Mesothelial cell of epicardium (in vitro differentiated cells): ENCODE results near the gene ABCE1. TPM values are rescaled to one million over a fixed set of nuclear protein-coding genes. Genes with fewer than 3 reads are reported as not detected.
A peak's percentile ranks its signal among the peaks of the same experiment; 100 is the strongest.

Experiments
- DNase-seq, 2 experiments: peaks; one replicate each; pipeline ENCODE4 v3.0.0; 2021; ENCODE audit warnings: low spot score in 2 of 2; ENCODE audit not compliant: unreplicated experiment in 2 of 2
- H3K27ac Mint-ChIP-seq: 2 replicates; pipeline ENCODE4 v1.8.0; 2021; ENCODE audit warnings: mixed read lengths
- H3K27me3 Mint-ChIP-seq: 2 replicates; pipeline ENCODE4 v1.8.0; 2021; ENCODE audit warnings: low read depth, mixed read lengths
- H3K36me3 Mint-ChIP-seq: 2 replicates; pipeline ENCODE4 v1.8.0; 2021; ENCODE audit warnings: mixed read lengths
- H3K4me1 Mint-ChIP-seq: 2 replicates; pipeline ENCODE4 v1.8.0; 2021; ENCODE audit warnings: mixed read lengths
- H3K4me3 Mint-ChIP-seq: 2 replicates; pipeline ENCODE4 v1.8.0; 2021; ENCODE audit warnings: mild to moderate bottlenecking, moderate library complexity, mixed read lengths
- H3K9me3 Mint-ChIP-seq: 2 replicates; pipeline ENCODE4 v1.8.0; 2021; ENCODE audit warnings: mixed read lengths
- CTCF ChIP-seq: fragments of 200-600 bp; sonication (generic); IDR thresholded peaks from one replicate; pipeline ENCODE4 v1.5.0; 2021; ENCODE audit warnings: antibody characterized with exemption; ENCODE audit not compliant: unreplicated experiment
- total RNA-seq: library from RNA; stranded (reverse); gene quantifications from 3 replicates; pipeline ENCODE4 v1.2.1, GENCODE V29; 2021

ABCE1 gene
- total RNA-seq = 54.4 to 55.7 TPM (median 55.1 TPM) in 3 replicates

DNA sequence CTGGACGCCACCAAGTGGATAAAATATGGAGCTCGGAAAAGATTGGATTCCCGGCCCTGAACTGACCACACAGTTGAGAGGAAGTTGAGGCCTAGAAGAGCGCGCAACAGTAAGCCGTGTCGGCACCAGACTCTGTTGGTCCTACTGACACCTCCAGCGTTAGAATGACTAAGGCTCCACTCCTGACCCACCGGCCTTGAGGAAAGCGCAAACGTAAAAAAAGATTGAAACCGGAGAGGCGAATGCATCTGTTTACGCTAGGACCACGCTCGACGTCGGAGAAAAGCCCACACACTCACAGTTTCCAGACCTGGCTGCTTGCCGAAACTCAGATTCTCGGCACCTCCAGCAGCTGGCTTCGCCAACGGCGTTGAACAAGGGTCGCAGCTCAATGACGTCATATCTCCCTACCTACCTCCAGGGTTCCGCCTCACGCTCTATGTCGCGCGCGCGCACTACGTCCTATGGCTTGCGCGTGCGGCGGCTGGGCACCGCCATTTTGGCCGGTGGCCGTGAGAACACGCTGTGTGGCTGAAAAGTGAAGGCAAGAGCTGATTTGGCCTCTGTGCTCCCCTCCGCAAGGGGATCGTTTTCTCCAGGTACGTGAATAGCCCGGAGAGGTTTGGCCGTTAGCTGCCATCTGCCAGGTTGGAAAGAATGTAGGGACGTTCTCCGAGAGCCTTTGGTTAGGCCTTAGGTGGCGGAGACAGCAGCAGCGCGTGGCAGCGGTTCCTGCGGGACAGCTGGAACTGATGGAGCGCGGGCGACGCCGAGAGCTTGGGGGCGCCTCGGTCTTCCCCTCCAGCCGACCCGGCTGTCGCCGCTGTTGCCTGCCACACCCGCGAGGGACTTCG, at the start of gene ABCE1, which contains the start of gene ANAPC10:
ABCE1 (plus strand) TSS at position 491 of the 854 bp plus-strand sequence. CDS start 6,102 bp downstream, outside the sequence.
ANAPC10 (minus strand) TSS at position 376 of the 854 bp plus-strand sequence. CDS start 2,097 bp downstream, outside the sequence.
- Mint-ChIP-seq H3K27ac (peak within 1 kb of the TSS; percentile 98), H3K27me3 (no peaks in the 10 kb centered on the region), H3K36me3 (peaks cover 24% of the 10 kb centered on the region), H3K4me3 (peak within 1 kb of the TSS; percentile 86), H3K9me3 (peaks cover 23% of the 10 kb centered on the region), H3K4me1 (peaks cover 19% of the 10 kb centered on the region)
- no peak for TF ChIP-seq CTCF
- DNase-seq = peak; percentile 93 to 95

- no peak for DNase-seq
- Mint-ChIP-seq H3K36me3 (peaks cover 18% of the 10 kb centered on the region), H3K4me1 (peaks cover 1% of the 10 kb centered on the region), H3K27me3 (no peaks in the 10 kb centered on the region), H3K4me3 (no peak overlapping the region), H3K9me3 (peaks cover 15% of the 10 kb centered on the region), H3K27ac (no peak overlapping the region)
- TF ChIP-seq CTCF = no peak
These were observed 49.3 kb upstream of the ABCE1 start for GRCh38 chr4:145048817-145049216.

GRCh38 chr4:145049241-145049640, 48.9 kb upstream of the ABCE1 start:
- peaks cover 1% of the 10 kb centered on the region for H3K4me1 Mint-ChIP-seq
- DNase-seq = no peak
- no peak overlapping the region for H3K4me3 Mint-ChIP-seq
- peaks cover 15% of the 10 kb centered on the region for H3K9me3 Mint-ChIP-seq
- H3K27ac Mint-ChIP-seq = no peak overlapping the region
- H3K36me3 Mint-ChIP-seq = peaks cover 18% of the 10 kb centered on the region
- no peak for TF ChIP-seq CTCF
- H3K27me3 Mint-ChIP-seq = no peaks in the 10 kb centered on the region

DNA sequence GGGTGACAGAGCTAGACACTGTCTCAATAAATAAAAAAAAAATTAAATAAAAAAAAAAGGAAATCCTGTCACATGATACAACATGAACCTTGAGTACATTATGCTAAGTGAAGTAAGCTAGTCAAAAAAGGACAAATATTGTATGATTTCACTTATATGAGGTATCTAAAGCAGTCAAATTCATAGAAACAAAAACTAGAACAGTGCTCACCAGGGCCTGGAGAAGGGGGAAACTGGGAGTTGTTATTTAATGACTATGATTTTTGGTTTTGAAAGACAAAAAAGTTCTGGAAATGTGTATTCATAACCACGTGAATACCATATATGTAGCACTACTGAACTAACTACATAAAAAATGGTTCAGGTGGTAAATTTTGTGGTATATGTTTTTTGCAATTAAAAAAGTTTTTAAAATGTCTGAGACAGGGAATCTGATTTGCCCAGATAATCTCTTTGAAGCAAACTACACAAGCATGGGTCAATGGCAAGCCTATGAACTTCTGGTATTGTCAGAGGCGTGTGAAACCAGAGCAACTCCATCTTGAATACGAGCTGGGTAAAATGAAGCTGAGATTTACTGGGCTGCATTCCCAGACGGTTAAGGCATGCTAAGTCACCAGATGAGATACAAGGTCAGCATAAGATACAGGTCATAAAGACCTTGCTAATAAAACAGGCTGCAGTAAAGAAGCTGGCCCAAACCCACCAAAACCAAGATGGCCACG, 42.4 kb upstream of the ABCE1 start:
- no peak for DNase-seq
- peaks cover 2% of the 10 kb centered on the region for H3K4me1 Mint-ChIP-seq
- H3K27ac Mint-ChIP-seq = no peak overlapping the region
- peaks cover 5% of the 10 kb centered on the region for H3K9me3 Mint-ChIP-seq
- no peak for TF ChIP-seq CTCF
- H3K36me3 Mint-ChIP-seq = peaks cover 13% of the 10 kb centered on the region
- H3K4me3 Mint-ChIP-seq = no peak overlapping the region
- H3K27me3 Mint-ChIP-seq = no peaks in the 10 kb centered on the region

DNA sequence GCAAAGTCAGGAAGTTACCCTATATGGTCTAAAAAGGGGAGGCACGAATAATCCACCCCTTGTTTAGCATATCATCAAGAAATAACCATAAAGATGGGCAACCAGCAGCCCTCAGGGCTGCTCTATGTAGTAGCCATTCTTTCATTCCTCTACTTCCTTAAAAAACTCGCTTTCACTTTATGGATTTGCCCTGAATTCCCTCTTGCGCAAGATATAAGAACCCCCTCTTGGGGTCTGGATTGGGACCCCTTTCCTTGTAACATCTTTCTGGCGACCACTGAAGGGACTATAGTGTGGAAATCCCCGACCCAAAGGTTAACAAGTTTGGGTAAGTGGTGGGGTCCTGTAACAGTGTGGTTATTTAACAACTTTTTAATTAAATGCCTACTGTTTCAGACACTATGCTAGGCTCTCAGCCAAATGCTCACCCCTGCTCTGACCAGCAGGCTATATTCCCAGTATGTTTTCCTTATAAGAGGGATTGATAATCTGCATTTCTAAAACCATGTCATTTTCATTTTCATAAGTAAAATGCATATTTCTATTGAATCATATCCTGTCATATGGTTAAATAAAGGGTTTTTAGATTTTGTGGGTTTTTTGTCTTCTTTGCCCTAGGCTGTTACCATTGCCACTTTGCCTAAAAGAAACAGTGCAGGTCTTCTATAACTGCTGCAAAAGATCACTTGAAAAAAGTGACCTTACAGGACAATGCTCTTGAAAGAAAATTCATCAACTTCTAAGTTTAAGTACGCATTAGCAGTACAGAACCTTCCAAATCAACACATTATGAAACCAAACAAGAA, 41.6 kb upstream of the ABCE1 start:
- peaks cover 5% of the 10 kb centered on the region for H3K36me3 Mint-ChIP-seq
- H3K4me3 Mint-ChIP-seq = no peak overlapping the region
- DNase-seq = no peak
- TF ChIP-seq CTCF = no peak
- no peaks in the 10 kb centered on the region for H3K27me3 Mint-ChIP-seq
- no peaks in the 10 kb centered on the region for H3K9me3 Mint-ChIP-seq
- H3K4me1 Mint-ChIP-seq = peaks cover 5% of the 10 kb centered on the region
- H3K27ac Mint-ChIP-seq = no peak overlapping the region
